SH-SY5Y (cell line): ENCODE results near the gene GUSB.

Source experiments
- GATA2 ChIP-seq: IDR thresholded peaks from 2 replicates; pipeline ENCODE4 v1.6.1; 2011; ENCODE audit warnings: mild to moderate bottlenecking, low read depth, low read length
- GATA3 ChIP-seq: IDR thresholded peaks from 2 replicates; pipeline ENCODE4 v1.6.1; 2011; ENCODE audit warnings: low read depth, mild to moderate bottlenecking, low read length, moderate library complexity

DNA sequence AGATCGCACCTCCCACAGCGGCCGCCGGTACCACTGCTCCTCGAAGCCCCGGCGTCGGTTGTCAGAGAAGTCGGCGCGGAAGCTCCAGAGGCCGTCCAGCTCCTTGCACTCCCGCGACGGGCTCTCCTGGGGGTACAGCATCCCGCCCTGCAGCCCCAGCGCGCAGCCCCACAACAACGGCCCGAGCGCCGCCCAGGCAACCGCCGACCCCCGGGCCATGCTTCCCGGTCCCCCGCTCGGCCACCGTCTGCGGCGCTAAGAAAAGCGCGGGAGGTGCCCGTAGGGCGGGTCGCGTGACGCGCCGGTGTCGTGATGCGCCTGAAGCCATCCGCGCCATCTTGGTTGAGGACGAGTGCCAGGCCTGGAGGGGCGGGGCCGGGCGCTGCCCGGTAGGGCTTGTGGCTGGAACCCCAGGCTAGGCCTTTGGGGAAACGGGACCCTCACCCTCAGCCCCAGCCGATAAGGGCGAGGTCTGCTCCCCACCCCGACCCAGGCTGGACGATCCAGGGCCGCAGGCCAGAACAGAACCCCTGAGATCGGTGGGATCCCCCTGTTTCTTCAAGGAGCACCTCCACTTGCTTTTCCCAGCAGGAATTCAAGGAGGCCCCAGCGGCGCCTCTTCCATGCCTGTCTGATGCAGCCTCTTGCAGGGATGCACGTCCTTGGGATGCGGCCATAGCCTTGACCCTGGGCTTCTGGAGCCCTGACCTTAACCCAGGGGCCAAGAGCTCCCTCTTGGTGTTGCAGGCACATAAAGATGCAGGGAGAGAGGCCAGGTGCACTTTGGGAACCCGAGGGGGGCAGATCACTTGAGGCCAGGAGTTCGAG lies at the start of gene GUSB:
- TF ChIP-seq GATA3 (no peak), GATA2 (no peak; the same call in 1 of the 2 replicates)
